ENCODE results near the gene EFNA1.

EFNA1 gene

DNA sequence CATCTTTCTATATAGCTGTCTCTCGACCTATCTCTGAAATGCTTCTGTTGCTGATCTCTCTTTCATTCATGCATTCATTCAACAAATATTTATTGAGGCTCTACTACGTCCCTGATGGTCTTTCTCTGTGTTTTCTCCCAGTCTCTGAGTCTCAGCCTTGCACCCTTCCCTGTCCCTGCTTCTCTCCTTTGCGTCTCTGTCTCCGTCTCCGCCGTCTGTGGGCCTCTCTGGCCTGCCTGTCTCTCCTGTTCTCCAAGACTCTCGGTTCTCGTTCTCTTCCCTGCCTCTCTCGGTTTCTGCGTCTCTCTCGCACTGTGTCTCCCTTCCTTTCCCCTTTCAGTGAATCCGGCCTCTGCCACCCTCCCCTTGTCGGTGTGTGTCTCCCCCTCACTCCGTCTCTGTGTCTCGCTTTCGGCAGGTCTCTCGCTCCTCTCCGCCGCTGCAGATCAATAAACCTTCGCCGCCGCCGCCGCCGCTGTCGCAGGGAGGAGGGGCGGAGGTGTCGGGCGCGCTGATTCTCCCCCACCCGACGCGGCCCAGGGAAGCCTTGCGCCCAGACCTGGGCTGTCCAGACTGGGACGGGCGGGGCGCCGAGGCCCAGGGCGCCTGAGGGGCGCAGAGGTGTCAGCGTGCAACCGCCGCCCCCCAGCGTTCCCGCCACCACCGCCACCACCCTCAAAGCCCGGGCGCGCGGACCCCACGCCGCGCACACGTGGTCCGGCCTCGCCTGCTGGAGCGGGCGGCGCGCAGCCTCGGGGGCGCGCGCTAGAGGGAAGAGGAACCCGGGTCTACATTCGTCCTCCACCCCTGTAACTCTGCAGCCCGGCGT lies 46.0 kb upstream of the EFNA1 start:
- DNase-seq (ENCODE audit: low read depth): no peak
- no peak overlapping the region for H3K4me3 ChIP-seq (ENCODE audit: low read depth, low read length)
- no peak for TF ChIP-seq POLR2A (IDR thresholded peaks at IDR 0.05; ENCODE audit: extremely low read depth, insufficient read length)
- TF ChIP-seq, protein P1, sequence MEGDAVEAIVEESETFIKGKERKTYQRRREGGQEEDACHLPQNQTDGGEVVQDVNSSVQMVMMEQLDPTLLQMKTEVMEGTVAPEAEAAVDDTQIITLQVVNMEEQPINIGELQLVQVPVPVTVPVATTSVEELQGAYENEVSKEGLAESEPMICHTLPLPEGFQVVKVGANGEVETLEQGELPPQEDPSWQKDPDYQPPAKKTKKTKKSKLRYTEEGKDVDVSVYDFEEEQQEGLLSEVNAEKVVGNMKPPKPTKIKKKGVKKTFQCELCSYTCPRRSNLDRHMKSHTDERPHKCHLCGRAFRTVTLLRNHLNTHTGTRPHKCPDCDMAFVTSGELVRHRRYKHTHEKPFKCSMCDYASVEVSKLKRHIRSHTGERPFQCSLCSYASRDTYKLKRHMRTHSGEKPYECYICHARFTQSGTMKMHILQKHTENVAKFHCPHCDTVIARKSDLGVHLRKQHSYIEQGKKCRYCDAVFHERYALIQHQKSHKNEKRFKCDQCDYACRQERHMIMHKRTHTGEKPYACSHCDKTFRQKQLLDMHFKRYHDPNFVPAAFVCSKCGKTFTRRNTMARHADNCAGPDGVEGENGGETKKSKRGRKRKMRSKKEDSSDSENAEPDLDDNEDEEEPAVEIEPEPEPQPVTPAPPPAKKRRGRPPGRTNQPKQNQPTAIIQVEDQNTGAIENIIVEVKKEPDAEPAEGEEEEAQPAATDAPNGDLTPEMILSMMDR (IDR thresholded peaks at IDR 0.05; ENCODE audit: low read depth, low read length): no peak
- TF ChIP-seq, protein P2, sequence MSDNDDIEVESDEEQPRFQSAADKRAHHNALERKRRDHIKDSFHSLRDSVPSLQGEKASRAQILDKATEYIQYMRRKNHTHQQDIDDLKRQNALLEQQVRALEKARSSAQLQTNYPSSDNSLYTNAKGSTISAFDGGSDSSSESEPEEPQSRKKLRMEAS (IDR thresholded peaks at IDR 0.05; ENCODE audit: low read depth, low read length): no peak

DNA sequence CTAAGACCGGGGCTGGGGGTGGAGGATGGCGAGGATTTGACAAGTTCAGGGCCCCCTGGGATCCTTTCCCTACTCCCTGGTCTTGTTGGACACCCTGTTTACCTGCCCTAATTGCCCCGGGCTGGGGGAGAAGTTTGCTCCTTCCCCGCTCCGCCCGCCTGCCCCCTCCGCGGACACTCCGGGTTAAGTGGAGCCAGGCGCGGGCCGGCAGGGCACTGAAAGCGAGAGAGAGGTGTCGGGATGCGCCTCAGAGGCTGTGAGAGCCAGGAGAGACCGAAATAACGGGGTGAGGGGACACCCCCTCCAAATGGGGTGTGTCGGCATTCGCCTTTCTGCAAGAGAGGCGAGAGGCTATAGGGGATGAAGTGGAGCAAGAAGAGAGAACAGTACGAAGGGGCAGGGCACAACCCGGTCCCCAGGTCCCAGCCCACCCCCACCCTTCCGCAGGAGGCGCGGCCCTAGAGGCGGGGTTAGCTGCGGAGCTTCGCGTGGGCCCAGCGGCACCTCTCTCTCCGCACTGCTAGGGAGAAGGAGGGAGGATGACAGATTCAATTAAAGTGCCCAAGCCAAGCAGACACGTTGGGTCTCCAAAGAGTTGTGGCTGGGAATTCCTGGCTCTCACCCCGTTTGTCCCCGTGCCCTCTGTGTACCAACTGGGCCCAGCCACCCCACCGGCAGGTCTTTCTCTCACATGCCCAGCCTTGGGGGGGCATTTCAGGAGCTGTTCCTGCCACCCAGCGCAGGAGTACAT lies 45.2 kb upstream of the EFNA1 start:
- DNase-seq (ENCODE audit: low read depth): no peak
- TF ChIP-seq, protein P2 (IDR thresholded peaks at IDR 0.05; ENCODE audit: low read depth, low read length): no peak
- no peak for TF ChIP-seq POLR2A (IDR thresholded peaks at IDR 0.05; ENCODE audit: extremely low read depth, insufficient read length)
- no peak for TF ChIP-seq MYC (IDR thresholded peaks at IDR 0.05; ENCODE audit: low read depth, low read length)
- TF ChIP-seq, protein P1 (IDR thresholded peaks at IDR 0.05; ENCODE audit: low read depth, low read length): no peak
- no peak overlapping the region for H3K4me3 ChIP-seq (ENCODE audit: low read depth, low read length)

DNA sequence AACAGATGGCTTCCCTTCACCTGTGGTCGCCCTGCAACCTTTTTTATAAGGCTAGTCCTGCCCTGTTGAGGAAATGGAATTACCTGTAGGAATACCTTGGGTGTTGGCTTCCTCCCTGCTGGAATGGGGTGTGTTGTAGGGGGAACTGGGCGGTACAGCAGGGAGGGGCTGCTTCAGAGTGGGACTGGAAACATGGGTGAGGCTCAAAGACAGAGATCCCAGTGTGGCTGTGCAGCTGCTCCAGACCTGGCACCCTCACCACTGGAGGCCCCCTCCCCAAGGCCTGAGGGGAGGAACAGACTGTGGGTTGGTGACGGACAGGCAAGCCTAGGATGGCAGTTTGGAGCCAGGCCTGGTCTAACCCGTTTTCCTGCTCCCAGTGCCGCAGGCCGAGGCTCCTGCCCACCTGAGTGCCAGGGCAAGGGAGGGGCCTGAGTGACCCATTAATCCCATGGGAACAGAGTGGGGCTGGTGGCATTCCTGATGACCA lies 44.6 kb upstream of the EFNA1 start:
- TF ChIP-seq, protein P2 (IDR thresholded peaks at IDR 0.05; ENCODE audit: low read depth, low read length): no peak
- no peak for TF ChIP-seq POLR2A (IDR thresholded peaks at IDR 0.05; ENCODE audit: extremely low read depth, insufficient read length)
- TF ChIP-seq MYC (IDR thresholded peaks at IDR 0.05; ENCODE audit: low read depth, low read length): no peak
- TF ChIP-seq, protein P1 (IDR thresholded peaks at IDR 0.05; ENCODE audit: low read depth, low read length): no peak
- no peak for DNase-seq (ENCODE audit: low read depth)
- no peak overlapping the region for H3K4me3 ChIP-seq (ENCODE audit: low read depth, low read length)

DNA sequence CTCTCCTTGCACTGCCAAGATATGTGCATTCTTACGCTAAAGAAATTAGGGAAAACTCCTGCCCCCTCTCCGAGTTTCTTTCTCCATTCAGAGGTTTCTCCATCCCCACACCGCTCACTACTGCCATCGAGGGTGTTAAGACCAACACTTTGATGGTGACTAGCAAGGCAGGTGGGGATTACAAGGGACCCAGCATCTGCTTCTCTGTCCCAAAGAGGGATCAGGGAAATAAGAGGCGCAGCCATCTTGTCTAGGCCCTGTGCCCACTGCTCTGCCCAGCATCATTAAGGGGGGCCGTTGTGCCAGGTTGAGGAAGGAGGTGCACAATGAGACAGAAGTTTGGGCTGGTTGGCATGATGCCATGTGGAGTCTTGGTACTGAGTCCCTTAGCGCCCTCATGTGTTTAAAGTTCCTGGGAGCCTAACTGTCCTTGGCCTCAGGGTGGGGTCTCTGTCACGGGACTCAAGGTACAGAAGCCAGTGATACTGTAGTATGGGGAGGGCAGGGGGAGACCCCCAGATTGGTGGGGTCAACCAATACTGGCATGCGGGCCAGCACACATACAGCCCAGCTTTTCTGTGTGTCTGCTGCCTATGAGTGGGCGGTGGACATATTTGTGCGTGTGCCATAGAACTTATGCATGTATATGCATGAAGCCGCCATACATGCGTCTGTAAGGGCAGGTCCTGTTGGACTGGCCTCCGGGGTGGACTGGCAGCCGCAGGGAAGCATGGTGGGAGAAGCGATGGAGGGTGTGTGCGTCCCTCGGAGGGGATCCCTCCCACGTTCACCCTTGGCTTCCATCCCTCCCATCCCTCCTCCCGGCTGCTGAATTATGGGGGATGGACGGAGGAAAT lies 43.6 kb upstream of the EFNA1 start:
- no peak for TF ChIP-seq POLR2A (IDR thresholded peaks at IDR 0.05; ENCODE audit: extremely low read depth, insufficient read length)
- TF ChIP-seq, protein P2 (IDR thresholded peaks at IDR 0.05; ENCODE audit: low read depth, low read length): peak; percentile 61
- TF ChIP-seq, protein P1 (IDR thresholded peaks at IDR 0.05; ENCODE audit: low read depth, low read length): peak; percentile 24
- 0 out of 2 replicates have a peak, but pooled peaks have one; percentile 11 for TF ChIP-seq MYC (IDR thresholded peaks at IDR 0.05; ENCODE audit: low read depth, low read length)
- peak; percentile 54 for DNase-seq (ENCODE audit: low read depth)
- H3K4me3 ChIP-seq (ENCODE audit: low read depth, low read length): no peak overlapping the region
